ENCODE data around the gene COTL1. TPM values are rescaled to one million over a fixed set of nuclear protein-coding genes. Genes with fewer than 3 reads are reported as not detected.

The COTL1 gene
- total and polyA plus RNA-seq, 9 of the 15 experiments (the other 6 are each of a cell fraction or from before 2014, with no cell fraction given): 27.7 to 185 (median 72.5) TPM

GRCh38 chr16:84575914-84576313 lies 42.0 kb downstream of the COTL1 start:
- Histone ChIP-seq H3K4me2 (ENCODE audit: insufficient read depth, low read length) (no peak overlapping the region), H4K20me1 (replicated peaks; ENCODE audit: control insufficient read depth, insufficient read depth, low read length) (peaks cover 3% of the 10 kb centered on the region; the same call in 1 of the 2 replicates), H3K4me3 (no peak overlapping the region), H3K4me1 (replicated peaks in 1 of 2; ENCODE audit: control insufficient read depth in 2 of 2, insufficient read depth in 2 of 2, low read length in 2 of 2) (peaks cover 7 to 9% of the 10 kb centered on the region in 2 experiments; a peak in 2 of 5 replicates), H3K9me1 (ENCODE audit: control insufficient read depth, insufficient read depth, low read length) (no peaks in the 10 kb centered on the region), H3K9ac (ENCODE audit: insufficient read depth in 1 of 2, low read depth in 2 of 2, low read length in 2 of 2) (no peak overlapping the region), H2AFZ (ENCODE audit: low read depth, low read length) (no peak overlapping the region), H3K79me2 (ENCODE audit: control insufficient read depth, insufficient read depth, low read length) (no peaks in the 10 kb centered on the region), H3K27ac (ENCODE audit: extremely low read depth, low read depth, low read length) (no peak overlapping the region), H3K27me3 (ENCODE audit: control insufficient read depth in 2 of 2, insufficient read depth in 2 of 2, low read length in 2 of 2) (no peaks in the 10 kb centered on the region; a peak in 1 of 5 replicates), H3K9me3 (replicated peaks; ENCODE audit: control insufficient read depth, insufficient read depth, low read depth, low read length) (no peaks in the 10 kb centered on the region), H3K36me3 (ENCODE audit: control insufficient read depth, insufficient read depth, low read length) (no peaks in the 10 kb centered on the region; the same call in 2 of the 3 replicates)
- 61% methylated on average over 7 of the region's 7 CpGs for WGBS (ENCODE audit: insufficient coverage, low coverage, missing lambda C conversion rate)
- ATAC-seq (no peak), FAIRE-seq (no peak), DNase-seq (ENCODE audit: extremely low read depth in 1 of 4, low spot score in 3 of 4) (no peak)
- no TSS peak for BruUV-seq (replicated peaks)
- in situ Hi-C loops (cut with MboI): no loop called here
- CTCF ChIA-PET (ENCODE audit: low intra/inter-chr PET ratio): no interaction called here
- POLR2A ChIA-PET: interaction anchor here (0.9 to 1.2 kb wide), 2 partner anchors 10 to 61 kb away, joined by 3 to 4 read pairs; no protein-coding TSS in a partner anchor
- intact Hi-C loops (cut with micrococcal nuclease): no loop called here
- no peak for TF ChIP-seq PHF20 (IDR thresholded peaks at IDR 0.05; ENCODE audit: partially characterized antibody)
- no peak for TF ChIP-seq ZNF764 (CRISPR knock-in tag; IDR thresholded peaks at IDR 0.05; ENCODE audit: low read depth)
- no peak for TF ChIP-seq MTA2 (IDR thresholded peaks at IDR 0.05; ENCODE audit: low read depth)
- no peak for TF ChIP-seq KLF13 (tag; IDR thresholded peaks at IDR 0.05; ENCODE audit: borderline replicate concordance, low read depth)
- no peak for TF ChIP-seq CAMTA2 (CRISPR knock-in tag; conservative IDR thresholded peaks at IDR 0.05)
- no peak for TF ChIP-seq IRF2 (CRISPR knock-in tag; IDR thresholded peaks at IDR 0.05)
- no peak for TF ChIP-seq ZNF57 (CRISPR knock-in tag; IDR thresholded peaks at IDR 0.05)
- no peak for TF ChIP-seq TEAD2 (tag; IDR thresholded peaks at IDR 0.05)
- no peak for TF ChIP-seq PRDM10 (IDR thresholded peaks at IDR 0.05; ENCODE audit: partially characterized antibody)
- no peak for TF ChIP-seq NR0B1 (IDR thresholded peaks at IDR 0.05; ENCODE audit: partially characterized antibody)
- TF ChIP-seq L3MBTL2 (IDR thresholded peaks at IDR 0.05): no peak
- TF ChIP-seq EHMT2 (IDR thresholded peaks at IDR 0.05): no peak
- TF ChIP-seq HIVEP1 (CRISPR knock-in tag; IDR thresholded peaks at IDR 0.05): no peak
- TF ChIP-seq DEAF1 (CRISPR knock-in tag; IDR thresholded peaks at IDR 0.05): no peak
- no peak for TF ChIP-seq IFI16 (CRISPR knock-in tag; IDR thresholded peaks at IDR 0.05)
- no peak for TF ChIP-seq ILF3 (IDR thresholded peaks at IDR 0.05; ENCODE audit: borderline replicate concordance)

Measured in K562 (cell line).